ENCODE data around the gene ZFPL1. TPM values are rescaled to one million over a fixed set of nuclear protein-coding genes. Genes with fewer than 3 reads are reported as not detected.

ZFPL1 gene
- total RNA-seq, 1 donor = 60.6 TPM

GRCh38 chr11:65089621-65090020 lies 5.6 kb downstream of the ZFPL1 start:
- DNase-seq (ENCODE audit: low read depth in 2 of 3, low spot score in 2 of 3) = no peak

GRCh38 chr11:65090628-65091027 lies 6.6 kb downstream of the ZFPL1 start:
- no peak for DNase-seq (ENCODE audit: low read depth in 2 of 3, low spot score in 2 of 3)

GRCh38 chr11:65095427-65095826 lies 11.4 kb downstream of the ZFPL1 start:
- DNase-seq (ENCODE audit: low read depth in 2 of 3, low spot score in 2 of 3) = no peak

- peak; percentile 72 to 93 (median 89) for DNase-seq (ENCODE audit: low read depth in 2 of 3, low spot score in 2 of 3)
Observed at GRCh38 chr11:65095974-65096806, 12.2 kb downstream of the ZFPL1 start, which contains the start of gene VPS51. Gene VPS51, plus strand, starts transcription at chr11:65096214. Its CDS starts 37 bp downstream, at chr11:65096251.

- no peak for DNase-seq (ENCODE audit: low read depth in 2 of 3, low spot score in 2 of 3)
Observed at GRCh38 chr11:65096926-65097325, 12.9 kb downstream of the ZFPL1 start.

- DNase-seq (ENCODE audit: low read depth in 2 of 3, low spot score in 2 of 3) = no peak
Observed at GRCh38 chr11:65100674-65101350, 16.8 kb downstream of the ZFPL1 start.

GRCh38 chr11:65102142-65103095 lies 18.4 kb downstream of the ZFPL1 start:
- DNase-seq (ENCODE audit: low read depth in 2 of 3, low spot score in 2 of 3) = no peak

- DNase-seq (ENCODE audit: low read depth in 2 of 3, low spot score in 2 of 3) = no peak
Observed at GRCh38 chr11:65103476-65103875, 19.5 kb downstream of the ZFPL1 start.

- no peak for DNase-seq (ENCODE audit: low read depth in 2 of 3, low spot score in 2 of 3)
Observed at GRCh38 chr11:65104628-65105027, 20.6 kb downstream of the ZFPL1 start.

- no peak for DNase-seq (ENCODE audit: low read depth in 2 of 3, low spot score in 2 of 3)
Observed at GRCh38 chr11:65107078-65107477, 23.1 kb downstream of the ZFPL1 start.

GRCh38 chr11:65107751-65108468 lies 23.9 kb downstream of the ZFPL1 start:
- DNase-seq (ENCODE audit: low read depth in 2 of 3, low spot score in 2 of 3) = no peak

GRCh38 chr11:65108469-65109123 lies 24.6 kb downstream of the ZFPL1 start:
- no peak for DNase-seq (ENCODE audit: low read depth in 2 of 3, low spot score in 2 of 3)

- DNase-seq (ENCODE audit: low read depth in 2 of 3, low spot score in 2 of 3) = no peak
Observed at GRCh38 chr11:65109231-65110198, 25.5 kb downstream of the ZFPL1 start.

GRCh38 chr11:65110354-65110861 lies 26.4 kb downstream of the ZFPL1 start:
- DNase-seq (ENCODE audit: low read depth in 2 of 3, low spot score in 2 of 3) = peak; percentile 83 to 94 (median 92)

- no peak for DNase-seq (ENCODE audit: low read depth in 2 of 3, low spot score in 2 of 3)
Observed at GRCh38 chr11:65111159-65111743, 27.2 kb downstream of the ZFPL1 start.

- DNase-seq (ENCODE audit: low read depth in 2 of 3, low spot score in 2 of 3) = peak; percentile 82 to 95 (median 92)
Observed at GRCh38 chr11:65111744-65112545, 27.9 kb downstream of the ZFPL1 start, which contains the start of gene TM7SF2. Gene TM7SF2, plus strand, starts transcription at chr11:65111872. Its CDS starts 144 bp downstream, at chr11:65112016.
